K562 (cell line): Measurements from ENCODE around the gene LRCH1.

Experiments used
- FOXA1 ChIP-seq: fragments of 450-650 bp; IDR thresholded peaks from 2 replicates; pipeline ENCODE4 v1.6.1; 2016; ENCODE audit warnings: mild to moderate bottlenecking, borderline replicate concordance
- HNRNPL ChIP-seq: fragments of 200-400 bp; formaldehyde crosslinking; IDR thresholded peaks from 2 replicates; pipeline ENCODE4 v1.6.1; 2017; ENCODE audit warnings: low read depth, mild to moderate bottlenecking, low read length
- MTA3 ChIP-seq: fragments of 450-650 bp; formaldehyde crosslinking; IDR thresholded peaks from 2 replicates; pipeline ENCODE4 v1.6.1; 2017; ENCODE audit warnings: mild to moderate bottlenecking, borderline replicate concordance
- MXI1 ChIP-seq: IDR thresholded peaks from 2 replicates; pipeline ENCODE4 v1.6.1; 2011; ENCODE audit warnings: low read depth, mild to moderate bottlenecking, improper control_type of control experiment, low read length
- REST ChIP-seq, 2 experiments: fragments of 450-650 bp; formaldehyde crosslinking in 1 of 2; IDR thresholded peaks; 2 replicates each; pipeline versions ENCODE4 v1.4.0 to v1.6.1; 2014 to 2020; ENCODE audit warnings: mild to moderate bottlenecking in 2 of 2, borderline replicate concordance in 1 of 2, low read depth in 1 of 2
- SIN3A ChIP-seq, 2 experiments: fragments of 150-350 bp in 1 of 2; IDR thresholded peaks; 2 replicates each; pipeline ENCODE4 v1.6.1; 2011 to 2016; ENCODE audit warnings: borderline replicate concordance in 2 of 2, low read depth in 2 of 2, low read length in 2 of 2, mild to moderate bottlenecking in 2 of 2, moderate library complexity in 2 of 2; ENCODE audit not compliant: control insufficient read depth in 1 of 2
- SIX5 ChIP-seq, 2 experiments: IDR thresholded peaks; 2 replicates each; pipeline ENCODE4 v1.6.1; 2011; ENCODE audit warnings: low read length in 2 of 2, borderline replicate concordance in 1 of 2, low read depth in 1 of 2, mild to moderate bottlenecking in 1 of 2, moderate library complexity in 1 of 2; ENCODE audit not compliant: insufficient read depth in 1 of 2
- STAT5B ChIP-seq: fragments of 250-450 bp; sonication (Bioruptor Pico); IDR thresholded peaks from 2 replicates; pipeline ENCODE4 v1.8.0; 2021; ENCODE audit warnings: mild to moderate bottlenecking, inconsistent platforms
- ZFP1 ChIP-seq: fragments of 450-650 bp; formaldehyde crosslinking; IDR thresholded peaks from 2 replicates; pipeline ENCODE4 v1.4.0; 2020; ENCODE audit warnings: mild to moderate bottlenecking, mixed read lengths
- ZNF184 ChIP-seq: sonication (generic); formaldehyde crosslinking; IDR thresholded peaks from 2 replicates; pipeline ENCODE4 v1.5.0; 2020; ENCODE audit warnings: missing genetic modification reagents
- ZNF347 ChIP-seq: fragments of 450-650 bp; formaldehyde crosslinking; IDR thresholded peaks from 2 replicates; pipeline ENCODE4 v1.4.0; 2020; ENCODE audit warnings: low read depth, mild to moderate bottlenecking, moderate library complexity
- TF ChIP-seq, protein P1 (sequence below): fragments of 250-450 bp; sonication (Bioruptor Pico); IDR thresholded peaks from 2 replicates; pipeline ENCODE4 v1.8.0; 2022; ENCODE audit warnings: moderate library complexity, mild to moderate bottlenecking, inconsistent platforms

- TF ChIP-seq, protein P1, sequence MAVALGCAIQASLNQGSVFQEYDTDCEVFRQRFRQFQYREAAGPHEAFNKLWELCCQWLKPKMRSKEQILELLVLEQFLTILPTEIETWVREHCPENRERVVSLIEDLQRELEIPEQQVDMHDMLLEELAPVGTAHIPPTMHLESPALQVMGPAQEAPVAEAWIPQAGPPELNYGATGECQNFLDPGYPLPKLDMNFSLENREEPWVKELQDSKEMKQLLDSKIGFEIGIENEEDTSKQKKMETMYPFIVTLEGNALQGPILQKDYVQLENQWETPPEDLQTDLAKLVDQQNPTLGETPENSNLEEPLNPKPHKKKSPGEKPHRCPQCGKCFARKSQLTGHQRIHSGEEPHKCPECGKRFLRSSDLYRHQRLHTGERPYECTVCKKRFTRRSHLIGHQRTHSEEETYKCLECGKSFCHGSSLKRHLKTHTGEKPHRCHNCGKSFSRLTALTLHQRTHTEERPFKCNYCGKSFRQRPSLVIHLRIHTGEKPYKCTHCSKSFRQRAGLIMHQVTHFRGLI (CRISPR knock-in tag), result no peak
- TF ChIP-seq ZNF184 (CRISPR knock-in tag), result no peak
- no peak for TF ChIP-seq REST (IDR thresholded peaks at IDR 0.05; ENCODE audit: borderline replicate concordance)
- no peak for TF ChIP-seq REST (CRISPR knock-in tag; IDR thresholded peaks at IDR 0.05; ENCODE audit: low read depth)
- TF ChIP-seq SIN3A (IDR thresholded peaks at IDR 0.05; ENCODE audit: borderline replicate concordance in 2 of 2, control insufficient read depth in 1 of 2, low read depth in 2 of 2, low read length in 2 of 2), result no peak
- TF ChIP-seq ZFP1, result no peak
- TF ChIP-seq MTA3, result no peak
- no peak for TF ChIP-seq ZNF347
- TF ChIP-seq FOXA1, result no peak
- no peak for TF ChIP-seq HNRNPL
- no peak for TF ChIP-seq MXI1
- no peak for TF ChIP-seq SIX5 (IDR thresholded peaks at IDR 0.05; ENCODE audit: borderline replicate concordance in 1 of 2, insufficient read depth in 1 of 2, low read depth in 1 of 2, low read length in 2 of 2)
- TF ChIP-seq STAT5B (CRISPR knock-in tag), result no peak
Observed at GRCh38 chr13:46660416-46660815, 107.4 kb downstream of the LRCH1 start.
